HG03095 (cell line): ENCODE results near the gene DYNC2I2.
"Not testable (repeated sequence)": the region's sequence is repeated elsewhere in the genome, so short reads cannot be mapped to it uniquely, and the experiment has no call there.

Experiments
- ATAC-seq: cut with Tn5 transposase; IDR thresholded peaks from one replicate; pipeline ENCODE4 v1.9.1; 2021; ENCODE audit warnings: moderate library complexity; ENCODE audit not compliant: unreplicated experiment

DYNC2I2 gene

DNA sequence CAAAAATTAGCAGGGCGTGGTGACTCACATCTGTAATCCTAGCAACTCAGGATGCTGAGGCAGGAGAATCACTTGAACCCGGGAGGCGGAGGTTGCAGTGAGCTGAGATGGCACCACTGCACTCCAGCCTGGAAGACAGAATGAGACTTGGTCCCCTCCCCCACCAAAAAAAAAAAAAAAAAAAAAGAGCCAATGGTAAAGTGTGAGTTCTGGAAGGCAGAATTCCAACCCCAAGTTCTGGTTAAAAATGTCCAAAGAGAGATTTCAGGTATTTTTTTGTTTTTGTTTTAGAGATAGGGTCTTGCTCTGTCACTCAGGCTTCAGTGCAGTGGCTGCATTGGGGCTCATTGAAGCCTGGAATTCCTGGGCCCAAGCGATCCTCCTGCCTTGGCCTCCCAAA, 30.8 kb upstream of the DYNC2I2 start:
- no peak for ATAC-seq

DNA sequence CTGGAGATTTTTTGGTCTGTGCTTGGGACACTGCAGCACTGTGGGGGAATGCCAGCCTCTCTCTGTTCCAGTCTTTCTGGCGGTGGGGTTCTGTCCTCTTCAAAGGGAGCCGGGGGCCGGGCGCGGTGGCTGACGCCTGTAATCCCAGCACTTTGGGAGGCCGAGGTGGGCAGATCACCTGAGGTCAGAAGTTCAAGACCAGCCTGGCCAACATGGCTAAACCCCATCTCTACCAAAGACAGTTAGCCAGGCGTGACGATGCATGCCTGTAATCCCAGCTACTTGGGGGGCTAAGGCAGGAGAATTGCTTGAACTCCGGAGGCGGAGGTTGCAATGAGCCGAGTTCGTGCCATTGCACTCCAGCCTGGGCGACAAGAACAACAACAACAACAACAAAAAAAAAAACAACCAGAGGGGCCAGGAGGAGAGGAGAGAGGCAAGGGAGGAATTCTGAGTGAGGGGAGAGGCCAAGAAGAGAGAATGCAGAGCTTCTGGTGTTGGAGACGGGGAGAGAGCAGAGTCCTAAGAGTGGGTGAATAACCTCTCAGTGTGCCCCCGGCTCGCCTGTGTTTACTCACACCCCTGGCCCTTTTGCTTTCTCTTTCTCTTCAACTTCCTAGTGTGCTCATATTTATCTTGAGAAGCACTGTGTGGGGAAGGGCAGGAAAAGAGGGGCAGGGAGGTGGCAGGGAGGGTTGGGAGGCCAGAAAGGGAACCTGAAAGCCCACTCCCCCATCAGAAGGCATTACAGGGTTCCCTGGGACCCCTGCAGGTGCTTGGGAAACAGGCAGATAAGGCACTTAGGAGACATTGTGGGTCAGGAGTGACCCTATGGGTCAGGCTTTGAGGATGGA, 29.2 kb upstream of the DYNC2I2 start:
- ATAC-seq, result no peak

DNA sequence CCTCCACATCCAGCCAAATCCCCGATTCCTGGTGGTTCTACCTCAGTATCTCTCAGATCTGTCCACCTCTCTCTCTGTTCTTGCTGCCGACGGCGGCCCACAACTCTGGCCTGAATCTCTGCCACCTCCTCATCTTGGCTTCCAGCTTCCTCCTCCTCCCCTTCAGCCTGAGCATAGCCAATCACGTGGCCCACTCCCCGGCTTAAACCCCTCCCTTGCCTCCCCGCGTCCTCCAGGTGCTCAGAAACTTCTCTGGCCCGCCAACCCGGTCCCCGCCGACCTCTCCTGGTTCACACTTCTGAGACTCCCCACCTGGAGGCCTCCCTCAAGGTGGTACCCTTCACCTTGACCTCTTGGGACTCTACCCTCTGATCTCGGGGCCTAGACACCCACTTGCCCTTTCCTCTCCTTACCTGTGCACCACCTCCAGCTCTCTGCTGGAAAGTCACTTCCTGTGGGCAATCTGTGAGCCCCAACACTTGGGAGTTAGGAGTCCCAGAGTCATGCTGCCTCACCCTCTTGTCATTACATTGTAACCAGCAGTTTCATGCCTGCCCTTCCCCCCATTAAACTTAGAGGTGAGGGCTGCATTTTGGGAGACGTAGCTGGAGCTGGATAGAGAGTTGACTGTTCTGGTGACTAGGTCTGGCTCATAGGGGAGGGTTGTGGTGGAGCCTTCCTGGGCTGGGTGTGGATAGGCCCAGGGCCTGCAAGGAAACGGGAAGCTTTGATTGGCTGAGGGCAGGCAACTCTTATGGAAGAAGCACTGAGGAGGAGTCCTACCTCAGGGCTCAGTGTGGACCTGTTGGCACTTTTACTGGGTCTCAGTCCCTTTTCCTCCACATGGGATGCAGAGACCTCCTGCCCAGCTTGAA, 27.9 kb upstream of the DYNC2I2 start:
- ATAC-seq, result peak; percentile 42

DNA sequence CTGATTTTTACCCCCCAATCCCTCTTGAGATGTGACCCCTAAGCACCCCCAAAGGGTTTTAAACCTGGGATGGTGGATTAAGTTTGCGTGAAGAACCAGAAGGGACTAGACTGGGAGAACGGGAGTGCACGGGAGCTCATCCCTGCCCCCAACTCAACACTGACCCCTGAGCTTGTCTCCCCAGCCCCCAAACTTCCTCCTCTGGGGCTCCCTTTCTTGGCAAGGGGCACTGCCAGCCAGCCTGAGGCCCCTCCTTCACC, 27.3 kb upstream of the DYNC2I2 start:
- ATAC-seq, result no peak

DNA sequence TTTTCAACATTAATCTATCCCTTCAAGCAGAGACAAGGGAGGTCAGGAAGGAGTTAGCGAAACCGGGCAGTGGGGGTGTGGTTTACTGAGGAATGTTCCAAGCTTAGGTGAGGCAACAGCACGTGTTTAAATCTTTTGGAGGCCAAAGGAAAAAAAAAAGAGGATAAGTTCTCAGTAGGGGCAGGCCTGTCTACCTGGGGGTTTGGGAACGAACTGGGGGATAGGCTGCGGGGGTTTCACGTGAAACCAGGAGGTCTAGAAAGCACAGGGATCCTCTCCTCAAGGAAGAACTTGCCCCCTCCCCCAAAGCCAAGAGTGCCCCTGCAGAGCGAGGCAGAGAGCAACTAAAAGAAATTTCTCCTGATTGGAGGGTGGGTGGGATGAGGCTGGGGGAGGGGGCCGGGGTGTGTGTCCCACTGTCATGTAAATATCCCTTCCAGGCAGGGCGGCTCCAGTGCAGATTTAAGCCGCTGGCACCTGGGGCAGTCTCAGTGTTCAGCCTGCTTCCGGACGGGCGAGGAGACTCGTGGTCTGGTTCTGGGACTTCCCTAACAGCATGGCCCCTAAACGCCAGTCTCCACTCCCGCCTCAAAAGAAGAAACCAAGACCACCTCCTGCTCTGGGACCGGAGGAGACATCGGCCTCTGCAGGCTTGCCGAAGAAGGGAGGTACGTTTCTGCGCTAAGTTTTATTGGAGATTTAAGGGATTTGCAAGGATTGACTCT, 26.9 kb upstream of the DYNC2I2 start:
- ATAC-seq, result no peak

DNA sequence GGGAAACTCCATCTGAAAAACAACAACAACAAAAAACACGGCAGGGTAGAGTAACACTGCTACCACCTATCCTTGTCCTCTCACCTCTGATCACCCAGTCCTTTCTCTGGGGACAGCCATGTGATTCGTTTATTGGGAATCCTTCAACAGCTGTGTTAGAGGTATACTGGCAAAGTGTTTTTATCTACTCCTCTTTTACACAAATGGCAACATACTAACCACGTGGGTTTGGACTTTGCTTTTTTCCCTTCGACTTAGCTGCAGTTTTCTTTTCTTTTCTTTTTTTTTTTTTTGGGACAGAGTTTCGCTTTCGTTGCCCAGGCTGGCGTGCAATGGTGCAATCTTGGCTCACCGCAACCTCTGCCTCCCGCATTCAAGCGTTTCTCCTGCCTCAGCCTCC, 21.1 kb upstream of the DYNC2I2 start:
- ATAC-seq, result no peak

DNA sequence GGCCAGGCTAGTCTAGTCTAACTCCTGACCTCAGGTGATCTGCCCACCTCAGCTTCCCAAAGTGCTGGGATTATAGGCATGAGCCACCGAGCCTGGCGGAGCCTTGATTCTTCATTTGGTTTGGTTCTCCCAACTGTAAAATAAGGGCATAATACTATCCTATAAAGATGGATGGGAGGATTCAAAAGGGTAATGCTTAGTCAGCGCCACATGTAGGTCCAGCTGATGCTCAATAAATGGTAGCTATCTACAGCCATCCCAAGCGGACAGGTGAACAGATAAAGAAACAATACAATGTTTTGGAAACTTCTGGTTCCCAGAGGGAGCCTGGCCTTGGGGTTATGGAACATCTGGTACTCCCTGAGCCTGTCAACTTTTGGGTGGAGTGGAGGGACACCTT, 18.7 kb upstream of the DYNC2I2 start:
- ATAC-seq, result no peak

DNA sequence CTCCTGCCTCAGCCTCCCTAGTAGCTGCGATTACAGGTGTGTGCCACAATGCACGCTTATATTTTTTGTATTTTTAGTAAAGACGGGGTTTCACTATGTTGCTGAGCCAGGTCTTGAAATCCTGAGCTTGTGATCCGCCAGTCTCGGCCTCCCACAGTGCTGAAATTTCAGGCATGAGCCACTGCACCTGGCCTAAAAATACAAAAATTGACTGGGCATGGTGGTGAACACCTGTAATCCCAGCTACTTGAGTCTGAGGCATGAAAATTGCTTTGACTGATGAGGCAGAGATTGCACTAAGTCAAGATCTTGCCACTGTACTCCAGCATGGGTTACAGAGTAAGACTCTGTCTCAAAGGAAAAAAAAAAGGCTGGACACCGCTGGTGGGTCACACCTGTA, 13.1 kb upstream of the DYNC2I2 start:
- no peak for ATAC-seq

DNA sequence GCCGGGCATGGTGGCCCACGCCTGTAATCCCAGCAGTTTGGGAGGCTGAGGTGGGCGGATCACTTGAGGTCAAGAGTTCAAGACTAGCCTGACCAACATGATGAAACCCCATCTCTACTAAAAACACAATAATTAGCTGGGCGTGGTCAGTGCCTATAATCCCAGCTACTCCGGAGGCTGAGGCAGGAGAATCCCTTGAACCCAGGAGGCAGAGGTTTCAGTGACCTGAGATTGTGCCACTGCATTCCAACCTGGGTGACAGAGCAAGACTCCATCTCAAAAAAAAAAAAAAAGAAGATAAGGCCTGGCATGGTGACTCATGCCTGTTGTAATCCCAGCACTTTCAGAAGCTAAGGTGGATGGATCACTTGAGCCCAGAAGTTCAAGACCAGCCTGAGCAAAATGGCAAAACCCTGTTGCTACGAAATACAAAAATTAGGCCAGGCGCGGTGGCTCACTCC, 9.9 kb upstream of the DYNC2I2 start:
- ATAC-seq, result not testable (repeated sequence)

DNA sequence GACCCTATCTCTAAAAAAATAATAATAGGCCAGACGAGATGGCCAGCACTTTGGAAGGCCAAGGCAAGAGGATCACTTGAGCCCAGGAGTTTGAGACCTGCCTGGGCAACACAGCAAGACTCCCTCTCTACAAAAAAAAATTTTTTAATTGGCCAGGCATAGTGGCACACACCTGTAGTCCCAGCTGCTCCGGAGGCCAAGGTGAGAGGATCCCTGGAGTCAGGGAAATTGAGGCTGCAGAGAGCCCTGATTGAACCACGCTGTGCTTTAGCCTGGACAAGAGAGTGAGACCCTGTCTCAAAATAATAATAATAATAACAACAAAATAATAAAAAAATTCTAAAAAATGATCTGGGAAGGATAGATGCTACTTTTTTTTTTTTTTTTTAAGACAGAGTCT, 1.1 kb upstream of the DYNC2I2 start:
- no peak for ATAC-seq

DNA sequence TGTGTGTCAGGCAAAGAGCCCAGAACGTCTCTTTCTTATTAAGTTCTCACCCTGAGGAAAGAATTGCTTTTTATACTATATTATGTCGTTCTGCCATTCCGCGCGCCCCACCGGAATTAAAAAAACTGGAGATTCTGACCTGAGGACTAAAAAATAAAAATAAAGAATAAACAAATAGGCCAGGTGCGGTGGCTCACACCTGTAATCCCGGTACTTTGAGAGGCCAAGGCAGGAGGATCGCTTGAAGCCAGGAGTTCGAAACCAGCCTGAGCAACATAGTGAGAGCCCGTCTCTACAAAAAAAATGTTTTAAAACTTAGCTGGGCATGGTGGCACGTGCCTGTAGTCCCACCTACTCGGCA, 677 bp upstream of the DYNC2I2 start:
- no peak for ATAC-seq

DNA sequence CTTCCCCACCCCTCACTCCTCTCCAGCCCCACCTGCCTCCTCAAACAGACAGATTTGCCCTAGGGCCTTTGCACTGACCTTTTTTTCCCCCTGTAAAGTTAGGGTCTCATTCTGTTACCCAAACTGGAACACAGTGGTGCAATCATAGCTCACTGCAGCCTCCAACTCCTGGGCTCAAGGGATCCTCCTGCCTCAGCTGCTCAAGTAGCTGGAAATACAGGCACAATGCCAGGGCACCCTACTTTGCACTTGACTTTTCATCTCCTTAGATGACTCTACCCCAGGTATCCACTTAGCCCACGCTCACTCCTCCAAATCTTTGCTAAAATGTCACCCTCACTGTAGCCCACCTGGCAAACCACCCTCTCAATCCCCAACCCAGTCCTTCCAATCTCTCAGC, 2.2 kb downstream of the DYNC2I2 start:
- no peak for ATAC-seq

DNA sequence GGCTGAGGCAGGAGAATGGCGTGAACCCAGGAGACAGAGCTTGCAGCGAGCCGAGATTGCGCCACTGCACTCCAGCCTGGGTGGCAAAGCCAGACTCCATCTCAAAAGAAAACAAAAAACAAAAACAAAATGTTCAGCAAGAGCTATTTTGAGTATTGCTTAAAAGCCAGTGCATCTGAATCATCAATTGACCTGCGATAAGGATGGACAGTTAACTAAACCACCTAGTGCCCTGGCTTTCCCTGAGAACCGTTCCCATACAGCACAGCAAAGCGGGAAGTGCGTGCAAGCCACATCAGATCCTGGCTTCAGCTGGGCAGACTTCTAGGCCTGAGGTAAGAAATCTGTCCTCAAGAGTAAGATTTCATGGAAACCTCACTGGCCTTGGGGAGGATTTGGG, 2.7 kb downstream of the DYNC2I2 start:
- ATAC-seq, result no peak

DNA sequence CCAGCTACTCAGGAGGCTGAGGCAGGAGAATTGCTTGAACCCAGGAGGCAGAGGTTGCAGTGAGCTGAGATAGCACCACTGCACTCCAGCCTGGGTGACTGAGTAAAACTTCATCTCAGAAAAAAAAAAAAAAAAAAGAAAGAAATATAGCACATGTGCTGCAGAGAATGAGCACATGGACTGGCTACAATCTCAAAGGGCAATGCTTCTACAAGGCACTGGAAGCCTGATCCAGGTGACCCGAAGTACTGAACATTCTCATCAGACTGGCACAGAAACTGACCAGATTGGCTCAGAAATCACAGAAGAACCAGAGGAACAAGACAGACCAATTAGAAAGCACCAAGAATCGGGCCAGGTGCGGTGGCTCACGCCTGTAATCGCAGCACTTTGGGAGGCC, 4.8 kb downstream of the DYNC2I2 start:
- ATAC-seq, result no peak

DNA sequence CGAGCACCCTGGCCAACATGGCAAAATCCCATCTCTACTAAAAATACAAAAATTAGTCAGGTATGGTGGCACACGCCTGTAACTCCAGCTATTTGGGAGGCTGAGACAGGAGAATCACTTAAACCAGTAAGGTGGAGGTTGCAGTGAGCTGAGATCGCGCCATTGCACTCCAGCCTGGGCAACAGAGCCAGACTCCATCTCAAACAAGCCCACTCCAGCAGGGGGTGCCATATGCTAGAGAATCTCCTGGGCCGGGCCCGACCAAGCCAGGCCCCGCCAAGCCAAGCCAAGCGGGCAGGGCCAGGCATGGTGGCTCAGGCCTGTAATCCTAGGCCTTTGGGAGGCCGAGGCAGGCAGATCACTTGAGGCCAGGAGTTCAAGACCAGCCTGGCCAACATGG, 8.4 kb downstream of the DYNC2I2 start:
- not testable (repeated sequence) for ATAC-seq

DNA sequence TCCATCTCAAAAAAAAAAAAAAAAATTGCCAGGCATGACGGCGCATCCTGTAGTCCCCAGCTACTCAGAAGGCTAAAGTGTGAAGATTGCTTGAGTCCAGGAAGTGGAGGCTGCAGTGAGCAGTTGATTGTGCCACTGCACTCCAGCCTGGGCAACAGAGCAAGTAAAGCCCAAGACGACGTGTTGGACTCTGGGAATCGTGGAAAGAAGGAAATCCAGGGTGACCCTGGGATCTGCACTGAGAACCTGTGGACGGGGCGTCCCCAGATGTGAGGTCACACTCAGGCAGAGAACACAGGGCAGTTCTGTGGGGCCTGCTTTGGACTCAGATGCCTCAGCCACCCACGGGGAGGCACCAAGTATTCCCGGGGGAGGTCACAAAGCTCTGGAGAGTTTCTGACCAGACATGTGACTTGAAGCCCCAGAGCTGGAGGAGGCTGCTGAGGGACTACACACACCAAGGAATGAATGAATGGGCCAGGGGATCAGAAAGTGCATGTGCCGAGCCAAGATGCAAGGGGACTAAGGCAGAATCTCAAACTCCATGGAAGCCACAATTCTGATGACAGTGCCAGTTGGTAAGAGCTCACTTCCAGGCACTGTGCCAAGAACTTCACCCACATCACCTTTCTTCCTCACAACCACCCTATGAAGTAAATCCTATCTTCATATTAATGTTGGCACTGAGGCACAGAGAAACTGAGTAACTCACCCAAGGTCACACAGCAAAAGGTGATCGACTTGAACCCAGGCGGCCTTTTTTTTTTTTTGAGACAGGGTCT, 12.9 kb downstream of the DYNC2I2 start:
- peak; percentile 64 for ATAC-seq

DNA sequence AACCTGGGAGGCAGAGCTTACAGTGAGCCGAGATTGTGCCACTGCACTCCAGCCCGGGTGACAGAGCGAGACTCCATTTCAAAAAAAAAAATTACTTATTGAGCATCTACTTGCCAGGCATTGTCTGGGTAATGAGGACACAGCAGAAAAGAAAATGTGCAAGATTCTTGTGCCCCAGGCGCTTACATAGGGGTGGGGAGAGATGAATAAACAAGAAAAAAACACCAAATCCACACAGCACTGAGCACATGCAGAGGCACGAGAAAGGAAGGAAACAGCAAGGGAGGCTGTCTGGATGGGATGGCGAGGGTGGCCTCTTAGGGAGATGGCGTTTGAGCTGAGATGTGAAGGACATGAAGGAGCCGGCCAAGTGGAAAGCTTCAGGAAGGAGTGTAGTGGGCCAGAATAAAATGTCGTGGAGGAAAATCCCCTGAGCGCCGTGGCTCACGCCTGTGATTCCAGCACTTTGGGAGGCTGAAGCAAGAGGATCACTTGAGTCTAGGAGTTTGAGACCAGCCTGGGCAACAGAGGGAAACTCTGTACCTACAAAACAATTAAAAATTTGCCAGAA, 13.9 kb downstream of the DYNC2I2 start:
- ATAC-seq, result no peak

DNA sequence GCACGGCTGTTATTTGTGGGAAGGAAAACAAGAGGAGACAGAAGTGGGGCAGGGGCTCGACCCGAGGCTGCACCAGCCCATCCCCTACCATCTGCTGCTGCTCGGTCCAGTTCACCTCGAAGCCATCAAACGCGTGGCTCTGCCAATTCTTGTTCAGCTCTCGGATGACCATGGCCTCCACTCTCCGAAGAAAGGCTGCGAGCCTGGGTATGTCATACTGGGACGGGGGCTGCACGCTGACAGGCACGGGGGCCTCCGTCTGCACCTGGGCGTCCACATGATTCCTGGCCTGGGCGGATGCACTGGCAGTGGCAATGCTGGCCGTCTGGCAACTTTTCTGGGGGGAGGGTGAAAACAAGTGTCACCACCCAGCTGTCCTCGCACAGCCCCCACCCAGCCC, 16.0 kb downstream of the DYNC2I2 start:
- no peak for ATAC-seq

DNA sequence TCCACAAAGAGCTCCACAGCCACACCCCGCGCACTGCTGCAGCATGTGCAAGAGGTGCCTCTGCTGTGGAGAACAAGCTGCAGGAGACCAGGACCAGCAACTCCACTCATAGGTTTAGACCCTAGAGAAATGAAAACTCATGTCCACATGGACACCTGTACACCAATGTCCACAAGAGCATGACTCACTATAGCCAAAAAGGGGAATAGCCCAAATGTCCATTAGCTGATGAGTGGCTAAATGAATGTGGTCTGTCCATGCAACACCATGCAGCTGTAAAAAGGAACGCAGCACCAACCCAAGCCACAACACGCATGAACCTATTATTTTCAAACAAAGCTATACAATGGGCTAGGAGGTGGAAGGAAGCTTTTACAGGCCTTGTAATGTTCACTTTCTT, 18.1 kb downstream of the DYNC2I2 start:
- ATAC-seq, result no peak

DNA sequence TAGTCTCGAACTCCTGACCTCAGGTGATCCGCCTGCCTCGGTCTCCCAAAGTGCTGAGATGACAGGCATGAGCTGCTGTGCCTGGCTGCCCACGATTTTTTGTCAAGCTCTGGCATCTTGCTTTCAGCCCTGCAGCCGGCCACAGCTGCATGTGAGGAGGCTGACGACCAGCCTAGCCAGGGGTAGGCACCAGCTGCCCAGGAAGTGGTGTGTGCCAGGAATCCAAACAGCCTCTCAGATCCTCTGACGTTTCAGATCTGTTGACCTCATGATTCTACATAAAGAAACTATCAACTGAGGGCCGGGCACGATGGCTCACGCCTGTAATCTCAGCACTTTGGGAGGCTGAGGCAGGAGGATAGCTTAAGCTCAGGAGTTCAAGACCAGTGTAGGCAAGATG, 19.0 kb downstream of the DYNC2I2 start:
- ATAC-seq, result no peak
